ENCODE data around the gene GJB1. TPM values are rescaled to one million over a fixed set of nuclear protein-coding genes. Genes with fewer than 3 reads are reported as not detected.

The GJB1 gene
- total RNA-seq, 6 donors from 2014 or later = 1.4 to 4.0 (median 2.7) TPM; not detected in 3

- Histone ChIP-seq H3K27me3 (no peaks in the 10 kb centered on the region), H3K36me3 (no peaks in the 10 kb centered on the region), H3K4me3 (no peak overlapping the region), H3K9me3 (no peaks in the 10 kb centered on the region), H3K27ac (no peak overlapping the region), H3K4me1 (no peaks in the 10 kb centered on the region)
- TF ChIP-seq POLR2AphosphoS5 (IDR thresholded peaks at IDR 0.05) = no peak
- no peak for TF ChIP-seq CTCF (IDR thresholded peaks at IDR 0.05)
- TF ChIP-seq POLR2A (IDR thresholded peaks at IDR 0.05) = no peak
- no peak for TF ChIP-seq EP300 (IDR thresholded peaks at IDR 0.05)
- no peak for ATAC-seq (ENCODE audit: low FRiP score in 2 of 2)
- DNase-seq = no peak
- 80 to 81% methylated on average over 6 of the region's 6 CpGs for WGBS, 2 donors
Measured at GRCh38 chrX:71217298-71217697, 5.7 kb upstream of the GJB1 start.

- no peaks in the 10 kb centered on the region for H3K9me3 ChIP-seq
- 89 to 90% methylated on average over 1 of the region's 1 CpG for WGBS, 2 donors
- H3K4me3 ChIP-seq = no peak overlapping the region
- no peak for TF ChIP-seq EP300 (IDR thresholded peaks at IDR 0.05)
- no peak for TF ChIP-seq POLR2A (IDR thresholded peaks at IDR 0.05)
- no peak for TF ChIP-seq POLR2AphosphoS5 (IDR thresholded peaks at IDR 0.05)
- no peak for TF ChIP-seq CTCF (IDR thresholded peaks at IDR 0.05)
- DNase-seq (no peak), ATAC-seq (ENCODE audit: low FRiP score in 2 of 2) (no peak)
- H3K36me3 ChIP-seq = no peaks in the 10 kb centered on the region
- H3K4me1 ChIP-seq = no peaks in the 10 kb centered on the region
- H3K27me3 ChIP-seq = no peaks in the 10 kb centered on the region
- H3K27ac ChIP-seq = no peak overlapping the region
Measured at GRCh38 chrX:71221145-71221544, 1.9 kb upstream of the GJB1 start.

- Histone ChIP-seq H3K4me1 (no peaks in the 10 kb centered on the region), H3K9me3 (no peaks in the 10 kb centered on the region), H3K4me3 (no peak overlapping the region), H3K36me3 (no peaks in the 10 kb centered on the region), H3K27ac (no peak overlapping the region), H3K27me3 (no peaks in the 10 kb centered on the region)
- 84 to 85% methylated on average over 7 to 32 of the region's 32 CpGs for WGBS, 2 donors
- ATAC-seq (ENCODE audit: low FRiP score in 2 of 2) (peak in 1 of 2 donors; percentile 7), DNase-seq (peak in 1 of 2 donors; percentile 47)
- TF ChIP-seq CTCF (IDR thresholded peaks at IDR 0.05) (no peak), EP300 (IDR thresholded peaks at IDR 0.05) (no peak), POLR2A (IDR thresholded peaks at IDR 0.05) (no peak), POLR2AphosphoS5 (IDR thresholded peaks at IDR 0.05) (no peak)
Measured at GRCh38 chrX:71224098-71224708, 1.2 kb downstream of the GJB1 start.

GRCh38 chrX:71225009-71225408, 2.0 kb downstream of the GJB1 start:
- Histone ChIP-seq H3K27ac (no peak overlapping the region), H3K9me3 (no peaks in the 10 kb centered on the region), H3K4me3 (no peak overlapping the region), H3K27me3 (no peaks in the 10 kb centered on the region), H3K36me3 (no peaks in the 10 kb centered on the region), H3K4me1 (no peaks in the 10 kb centered on the region)
- ATAC-seq (ENCODE audit: low FRiP score in 2 of 2) (no peak), DNase-seq (no peak)
- TF ChIP-seq POLR2AphosphoS5 (IDR thresholded peaks at IDR 0.05) (no peak), EP300 (IDR thresholded peaks at IDR 0.05) (no peak), CTCF (IDR thresholded peaks at IDR 0.05) (no peak), POLR2A (IDR thresholded peaks at IDR 0.05) (no peak)
- 19 to 47% methylated on average over 2 of the region's 2 CpGs for WGBS, 2 donors

GRCh38 chrX:71225676-71226075, 2.7 kb downstream of the GJB1 start:
- H3K27me3 ChIP-seq = no peaks in the 10 kb centered on the region

More at GRCh38 chrX:71225676-71226075, 2.7 kb downstream of the GJB1 start:
- Histone ChIP-seq H3K36me3 (no peaks in the 10 kb centered on the region), H3K9me3 (no peaks in the 10 kb centered on the region), H3K4me1 (no peaks in the 10 kb centered on the region), H3K27ac (no peak overlapping the region), H3K4me3 (no peak overlapping the region)
- 68% methylated on average over 5 of the region's 5 CpGs; no CpG with 5 or more reads in 1 of the 2 donors for WGBS, 2 donors
- ATAC-seq (ENCODE audit: low FRiP score in 2 of 2) (no peak), DNase-seq (no peak)
- no peak for TF ChIP-seq POLR2AphosphoS5 (IDR thresholded peaks at IDR 0.05)

All from upper lobe of left lung (tissue), 6 donors.